T-cell (primary cell): ENCODE results near the gene PIP4K2C. TPM values are rescaled to one million over a fixed set of nuclear protein-coding genes. Genes with fewer than 3 reads are reported as not detected.

ENCODE experiments used
- ATAC-seq, 4 experiments: fragments of 200-7000 bp in 3 of 4; fragments of 150-1000 bp in 1 of 4; cut with Tn5 transposase; replicated peaks in 1 of 4; 1 replicate in 3 of 4; 2 replicates in 1 of 4; pipeline ENCODE4 v1.10.0; 2021; ENCODE audit warnings: moderate library complexity in 3 of 4, mild to moderate bottlenecking in 2 of 4, moderate number of reproducible peaks in 1 of 4
- CTCF ChIA-PET, 2 donors: fragments of 300-600 bp; sonication (Branson Sonifier 250); formaldehyde crosslinking; loops; one replicate each; lab custom pipeline; 2022; ENCODE audit warnings: antibody characterized with exemption in 2 of 2; lab: Charles Lee
- POLR2A ChIA-PET, 2 donors: fragments of 300-600 bp; sonication (Branson Sonifier 250); formaldehyde crosslinking; loops; one replicate each; lab custom pipeline; 2022; ENCODE audit warnings: antibody characterized with exemption in 2 of 2; lab: Charles Lee
- DNase-seq, 35 experiments: peaks; one replicate each; pipeline versions ENCODE4 v3.0.0 to v3.0.0-alpha.2; 2013 to 2023
- H3K27ac ChIP-seq: one replicate; pipeline ENCODE4 v1.5.1; 2013; ENCODE audit warnings: low read length
- H3K27me3 ChIP-seq, 2 experiments: replicated peaks in 1 of 2; 1 replicate in 1 of 2; 2 replicates in 1 of 2; pipeline versions ENCODE4 v1.6.1 to v1.7.0; 2013; ENCODE audit warnings: low read length in 1 of 2, mixed read lengths in 1 of 2; ENCODE audit not compliant: control insufficient read depth in 2 of 2, insufficient read depth in 2 of 2; ENCODE audit errors: extremely low read depth in 1 of 2
- H3K36me3 ChIP-seq, 2 donors: 1 replicate in 1 of 2; 2 replicates in 1 of 2; pipeline versions ENCODE4 v1.6.1 to v1.7.0; 2013; ENCODE audit warnings: low read length in 1 of 2; ENCODE audit not compliant: control insufficient read depth in 2 of 2, insufficient read depth in 1 of 2; ENCODE audit errors: extremely low read depth in 1 of 2
- H3K4me1 ChIP-seq, 2 experiments: 1 replicate in 1 of 2; 2 replicates in 1 of 2; pipeline versions ENCODE4 v1.6.1 to v1.7.0; 2013; ENCODE audit warnings: low read length in 2 of 2, mixed read lengths in 1 of 2; ENCODE audit not compliant: insufficient read depth in 2 of 2, control insufficient read depth in 1 of 2; ENCODE audit errors: extremely low read depth in 1 of 2
- H3K4me3 ChIP-seq, 2 donors: 1 replicate in 1 of 2; 2 replicates in 1 of 2; pipeline versions ENCODE4 v1.5.1 to v1.7.0; 2013; ENCODE audit warnings: mild to moderate bottlenecking in 2 of 2, low read length in 1 of 2, moderate library complexity in 1 of 2; ENCODE audit not compliant: control insufficient read depth in 1 of 2; ENCODE audit errors: extremely low read depth in 1 of 2
- H3K9me3 ChIP-seq: 2 replicates; pipeline ENCODE4 v1.7.0; 2013
- H3K27ac Mint-ChIP-seq, 2 donors: one replicate each; pipeline ENCODE4 v1.8.0; 2020 to 2021; ENCODE audit warnings: mild to moderate bottlenecking in 2 of 2, mixed read lengths in 2 of 2
- H3K27me3 Mint-ChIP-seq, 2 donors: one replicate each; pipeline ENCODE4 v1.8.0; 2021 to 2022; ENCODE audit warnings: mixed read lengths in 2 of 2
- H3K36me3 Mint-ChIP-seq: one replicate; pipeline ENCODE4 v1.8.0; 2021; ENCODE audit warnings: mixed read lengths
- H3K4me1 Mint-ChIP-seq, 3 donors: one replicate each; pipeline ENCODE4 v1.8.0; 2020 to 2022; ENCODE audit warnings: mixed read lengths in 3 of 3, mild to moderate bottlenecking in 1 of 3
- H3K4me3 Mint-ChIP-seq, 3 donors: one replicate each; pipeline ENCODE4 v1.8.0; 2020 to 2022; ENCODE audit warnings: mild to moderate bottlenecking in 3 of 3, mixed read lengths in 3 of 3, moderate library complexity in 3 of 3
- H3K9me3 Mint-ChIP-seq, 3 donors: one replicate each; pipeline ENCODE4 v1.8.0; 2020 to 2022; ENCODE audit warnings: mixed read lengths in 3 of 3
- WGBS: methylation state at CpG from one replicate; pipeline ENCODE4 v1.1.5; 2013; ENCODE audit warnings: missing lambda C conversion rate; ENCODE audit not compliant: insufficient coverage; 5-methylcytosine and 5-hydroxymethylcytosine counted together
- total RNA-seq, 35 experiments: library from RNA in 6 of 35; stranded (reverse) in 6 of 35; fragments of 120-200 nt in 1 of 35; gene quantifications; one replicate each; pipeline versions ENCODE4 v1.2.1 to v1.2.4 and lab custom pipeline; 2013 to 2026

PIP4K2C gene
- total RNA-seq, 5 donors from 2014 or later (not counting 1 experiment from before 2014, with no cell fraction given) = 21.7 to 30.9 (median 27.9) TPM

DNA sequence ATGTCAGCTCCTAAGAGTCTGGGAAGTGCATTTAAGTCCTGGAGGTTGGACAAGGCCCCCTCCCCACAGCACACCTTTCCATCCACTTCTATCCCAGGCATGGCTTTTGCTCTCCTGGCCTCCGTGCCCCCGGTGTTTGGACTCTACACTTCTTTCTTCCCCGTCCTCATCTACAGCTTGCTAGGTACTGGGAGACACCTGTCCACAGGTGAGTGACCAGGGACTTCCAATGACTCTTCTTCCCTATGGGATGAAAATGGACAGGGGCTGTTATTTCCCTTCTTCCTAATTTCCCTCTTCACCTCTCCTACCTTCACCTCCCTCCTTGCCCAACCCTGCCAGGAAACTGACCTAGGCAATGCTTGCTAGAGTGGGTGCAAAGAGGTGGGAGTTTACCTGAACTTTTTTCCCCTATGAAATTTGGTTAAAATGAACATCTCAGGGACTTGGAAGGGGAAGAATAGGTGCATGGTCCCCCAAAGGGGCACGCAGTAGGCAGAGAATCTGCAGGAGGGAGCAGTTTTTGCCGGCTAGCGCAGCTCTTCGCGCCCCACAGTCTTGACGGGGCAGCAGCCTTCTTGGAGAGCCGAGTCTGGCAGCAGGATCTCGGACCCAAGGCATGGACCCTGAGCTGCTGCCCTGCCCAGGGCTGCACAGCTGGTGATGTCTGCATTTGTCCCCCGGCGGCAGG is 29.4 kb downstream of the PIP4K2C start:
- Mint-ChIP-seq H3K4me1 (peaks cover 26 to 31% (median 30%) of the 10 kb centered on the region in 3 donors), H3K27ac (no peak overlapping the region), H3K9me3 (no peaks in the 10 kb centered on the region), H3K4me3 (peak overlapping the region; percentile 71 to 86 (median 72)), H3K27me3 (peaks cover 83 to 88% of the 10 kb centered on the region in 2 donors), H3K36me3 (no peaks in the 10 kb centered on the region)
- Histone ChIP-seq H3K27ac (no peak overlapping the region), H3K36me3 (no peaks in the 10 kb centered on the region), H3K27me3 (peaks cover 13 to 95% of the 10 kb centered on the region in 2 experiments), H3K4me3 (peak overlapping the region; percentile 39 to 68), H3K4me1 (peaks cover 7 to 32% of the 10 kb centered on the region in 2 experiments), H3K9me3 (no peaks in the 10 kb centered on the region)
- peak in 2 of 4 experiments; percentile 4 for ATAC-seq
- 13% methylated on average over 11 of the region's 13 CpGs for WGBS
- POLR2A ChIA-PET = no interaction called here
- no peak for DNase-seq
- CTCF ChIA-PET = interaction anchor here (0.7 to 3.5 kb wide), 9 partner anchors 9 to 285 kb away, joined by 3 to 21 read pairs (median 3); partner anchors contain the start of genes ARHGEF25 (in 1 of the 2) and GLI1 (in 1 of the 2)

DNA sequence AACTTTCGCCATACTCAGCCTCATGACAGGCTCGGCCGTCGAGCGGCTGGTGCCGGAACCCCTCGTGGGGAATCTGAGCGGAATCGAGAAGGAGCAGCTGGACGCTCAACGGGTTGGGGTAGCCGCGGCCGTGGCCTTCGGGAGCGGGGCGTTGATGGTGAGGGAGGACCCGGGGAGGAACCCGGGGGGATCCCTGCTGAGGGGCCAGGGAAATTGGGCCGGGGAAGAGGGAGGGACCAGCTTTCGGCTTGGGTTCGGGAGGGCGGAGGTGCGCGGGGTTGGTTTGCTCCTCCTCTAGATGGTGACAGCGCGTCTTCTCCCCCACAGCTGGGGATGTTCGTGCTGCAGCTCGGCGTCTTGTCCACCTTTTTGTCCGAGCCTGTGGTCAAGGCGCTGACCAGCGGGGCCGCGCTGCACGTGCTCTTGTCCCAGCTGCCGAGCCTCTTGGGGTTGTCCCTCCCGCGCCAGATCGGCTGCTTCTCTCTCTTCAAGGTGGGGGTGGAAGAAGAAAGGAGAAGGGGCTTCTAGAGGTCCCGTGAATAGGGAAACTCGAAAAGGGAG is 30.0 kb downstream of the PIP4K2C start:
- Histone ChIP-seq H3K36me3 (no peaks in the 10 kb centered on the region), H3K27ac (no peak overlapping the region), H3K27me3 (peaks cover 15 to 95% of the 10 kb centered on the region in 2 experiments), H3K4me3 (peak overlapping the region; percentile 39 to 68), H3K4me1 (peaks cover 7 to 32% of the 10 kb centered on the region in 2 experiments), H3K9me3 (no peaks in the 10 kb centered on the region)
- H3K4me1 Mint-ChIP-seq = peaks cover 26 to 31% (median 30%) of the 10 kb centered on the region in 3 donors
- ATAC-seq (peak; percentile 17 to 38 (median 26)), DNase-seq (peak in 4 of 35 experiments; percentile 11 to 28 (median 18))
- ChIA-PET POLR2A (no interaction called here), CTCF (interaction anchor here (0.7 to 3.5 kb wide), 9 partner anchors 9 to 284 kb away, joined by 3 to 21 read pairs (median 3); partner anchors contain the start of genes ARHGEF25 (in 1 of the 2) and GLI1 (in 1 of the 2))
- no peaks in the 10 kb centered on the region for H3K9me3 Mint-ChIP-seq
- peak overlapping the region; percentile 71 to 86 (median 72) for H3K4me3 Mint-ChIP-seq
- H3K27me3 Mint-ChIP-seq = peaks cover 86 to 94% of the 10 kb centered on the region in 2 donors
- no peaks in the 10 kb centered on the region for H3K36me3 Mint-ChIP-seq
- WGBS = under 1% methylated on average over 42 of the region's 42 CpGs
- no peak overlapping the region for H3K27ac Mint-ChIP-seq

- Mint-ChIP-seq H3K4me3 (peak overlapping the region; percentile 71 to 86 (median 72)), H3K27ac (peak overlapping the region in 1 of 2 donors; percentile 81), H3K9me3 (no peaks in the 10 kb centered on the region), H3K36me3 (no peaks in the 10 kb centered on the region), H3K4me1 (peaks cover 26 to 33% (median 33%) of the 10 kb centered on the region in 3 donors), H3K27me3 (peaks cover 88 to 95% of the 10 kb centered on the region in 2 donors)
- Histone ChIP-seq H3K9me3 (no peaks in the 10 kb centered on the region), H3K27me3 (peaks cover 16 to 97% of the 10 kb centered on the region in 2 experiments), H3K27ac (no peak overlapping the region), H3K4me1 (peaks cover 7 to 32% of the 10 kb centered on the region in 2 experiments), H3K36me3 (no peaks in the 10 kb centered on the region), H3K4me3 (peak overlapping the region; percentile 39 to 68)
- ATAC-seq = peak; percentile 72 to 78 (median 74)
- peak in 25 of 35 experiments; percentile 11 to 74 (median 40) for DNase-seq
- ChIA-PET CTCF (interaction anchor here (0.9 to 3.5 kb wide), 6 partner anchors 38 to 163 kb away, joined by 3 to 21 read pairs (median 8); partner anchors contain the start of gene GLI1 (in 1 of the 2)), POLR2A (no interaction called here)
- 2% methylated on average over 49 of the region's 49 CpGs for WGBS
These were observed 30.7 kb downstream of the PIP4K2C start for GRCh38 chr12:57621497-57622292.

- Histone ChIP-seq H3K9me3 (no peaks in the 10 kb centered on the region), H3K27ac (no peak overlapping the region), H3K27me3 (peaks cover 16 to 99% of the 10 kb centered on the region in 2 experiments), H3K4me1 (peaks cover 7 to 35% of the 10 kb centered on the region in 2 experiments), H3K4me3 (no peak overlapping the region), H3K36me3 (no peaks in the 10 kb centered on the region)
- no peaks in the 10 kb centered on the region for H3K36me3 Mint-ChIP-seq
- ChIA-PET POLR2A (no interaction called here), CTCF (interaction anchor here (0.6 to 3.5 kb wide), 5 partner anchors 39 to 146 kb away, joined by 3 to 21 read pairs (median 8); no protein-coding TSS in a partner anchor)
- WGBS = 79% methylated on average over 7 of the region's 9 CpGs
- H3K4me1 Mint-ChIP-seq = peaks cover 30 to 39% (median 38%) of the 10 kb centered on the region in 3 donors
- H3K27ac Mint-ChIP-seq = peak overlapping the region in 1 of 2 donors; percentile 81
- no peak for ATAC-seq
- H3K4me3 Mint-ChIP-seq = peak overlapping the region; percentile 35 to 86 (median 70)
- H3K9me3 Mint-ChIP-seq = no peaks in the 10 kb centered on the region
- peaks cover 84 to 95% of the 10 kb centered on the region in 2 donors for H3K27me3 Mint-ChIP-seq
- no peak for DNase-seq
These were observed 31.6 kb downstream of the PIP4K2C start for GRCh38 chr12:57622293-57623245.

GRCh38 chr12:57623385-57623784 is 32.4 kb downstream of the PIP4K2C start:
- ChIA-PET POLR2A (no interaction called here), CTCF (interaction anchor here (1.2 to 3.5 kb wide), 3 partner anchors 39 to 42 kb away, joined by 3 to 21 read pairs (median 8); no protein-coding TSS in a partner anchor)
- Histone ChIP-seq H3K4me3 (no peak overlapping the region), H3K27me3 (peaks cover 14 to 99% of the 10 kb centered on the region in 2 experiments), H3K9me3 (no peaks in the 10 kb centered on the region), H3K4me1 (peaks cover 7 to 41% of the 10 kb centered on the region in 2 experiments), H3K27ac (no peak overlapping the region), H3K36me3 (no peaks in the 10 kb centered on the region)
- DNase-seq = no peak
- peaks cover 36 to 44% (median 39%) of the 10 kb centered on the region in 3 donors for H3K4me1 Mint-ChIP-seq
- WGBS = 80% methylated on average over 2 of the region's 2 CpGs
- H3K9me3 Mint-ChIP-seq = no peaks in the 10 kb centered on the region
- H3K36me3 Mint-ChIP-seq = no peaks in the 10 kb centered on the region
- peaks cover 82 to 93% of the 10 kb centered on the region in 2 donors for H3K27me3 Mint-ChIP-seq
- ATAC-seq = no peak
- no peak overlapping the region for H3K4me3 Mint-ChIP-seq
- no peak overlapping the region for H3K27ac Mint-ChIP-seq
